GM21423 (cell line): ENCODE measurements around the gene C1orf94.

Source experiments
- ATAC-seq: cut with Tn5 transposase; IDR thresholded peaks from one replicate; pipeline ENCODE4 v1.9.1; 2021; ENCODE audit warnings: mild to moderate bottlenecking, moderate library complexity; ENCODE audit not compliant: unreplicated experiment

Gene C1orf94, protein sequence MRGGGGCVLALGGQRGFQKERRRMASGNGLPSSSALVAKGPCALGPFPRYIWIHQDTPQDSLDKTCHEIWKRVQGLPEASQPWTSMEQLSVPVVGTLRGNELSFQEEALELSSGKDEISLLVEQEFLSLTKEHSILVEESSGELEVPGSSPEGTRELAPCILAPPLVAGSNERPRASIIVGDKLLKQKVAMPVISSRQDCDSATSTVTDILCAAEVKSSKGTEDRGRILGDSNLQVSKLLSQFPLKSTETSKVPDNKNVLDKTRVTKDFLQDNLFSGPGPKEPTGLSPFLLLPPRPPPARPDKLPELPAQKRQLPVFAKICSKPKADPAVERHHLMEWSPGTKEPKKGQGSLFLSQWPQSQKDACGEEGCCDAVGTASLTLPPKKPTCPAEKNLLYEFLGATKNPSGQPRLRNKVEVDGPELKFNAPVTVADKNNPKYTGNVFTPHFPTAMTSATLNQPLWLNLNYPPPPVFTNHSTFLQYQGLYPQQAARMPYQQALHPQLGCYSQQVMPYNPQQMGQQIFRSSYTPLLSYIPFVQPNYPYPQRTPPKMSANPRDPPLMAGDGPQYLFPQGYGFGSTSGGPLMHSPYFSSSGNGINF

GRCh38 chr1:34176830-34177603 is at the start of gene C1orf94:
Gene C1orf94 (plus strand): TSS chr1:34176907. CDS start chr1:34177790, 883 bp downstream.
- no peak for ATAC-seq

DNA sequence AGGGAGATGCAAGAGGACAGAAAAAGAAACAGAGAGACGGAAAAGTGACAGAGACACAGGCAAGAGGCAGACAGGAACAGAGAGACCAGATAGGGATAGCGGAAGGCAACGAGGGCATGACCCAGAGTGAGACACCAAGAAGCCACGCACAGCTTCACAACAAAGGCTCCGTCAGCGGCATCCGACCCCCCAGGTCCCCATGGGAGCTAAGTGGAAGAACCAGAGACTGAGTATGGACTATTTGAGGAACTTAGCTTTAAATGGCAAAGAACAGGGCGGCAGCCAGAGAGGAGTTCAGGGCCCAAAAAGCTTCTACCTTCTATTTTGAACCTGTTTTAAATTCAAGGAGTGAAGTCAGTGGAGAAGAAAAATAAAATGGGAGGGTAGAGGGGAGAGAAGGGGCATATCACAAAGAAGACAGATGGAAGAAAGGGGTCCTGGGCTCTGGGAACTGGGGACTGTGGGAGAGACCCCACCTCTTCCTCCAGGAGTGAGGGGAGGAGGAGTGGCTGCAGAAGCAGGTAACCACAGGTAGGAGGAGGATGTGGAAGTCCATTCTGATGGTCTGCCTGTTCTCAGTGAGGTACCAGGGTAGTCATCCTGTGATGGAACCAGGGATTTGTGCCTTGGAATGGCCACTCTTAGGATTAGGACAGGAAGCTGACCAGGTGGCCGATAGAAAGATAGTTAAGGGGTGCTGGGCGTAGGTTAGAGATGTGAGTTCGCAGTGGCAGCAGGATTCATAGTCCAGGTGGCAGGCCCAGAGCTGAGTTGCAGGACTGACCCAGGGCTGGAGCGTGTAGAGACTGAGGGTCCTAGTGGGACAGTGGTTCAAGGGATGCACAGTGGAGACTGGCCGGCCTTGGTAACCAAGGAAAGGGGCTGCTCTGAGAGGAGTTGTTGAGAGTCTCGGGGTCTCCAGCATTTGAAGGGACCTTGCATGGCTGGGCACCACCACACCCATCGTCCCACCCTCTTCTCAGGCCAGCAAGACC is 49.4 kb upstream of the C1orf94 start:
- no peak for ATAC-seq

- ATAC-seq = no peak
Observed at GRCh38 chr1:34128186-34128889, 48.4 kb upstream of the C1orf94 start.

DNA sequence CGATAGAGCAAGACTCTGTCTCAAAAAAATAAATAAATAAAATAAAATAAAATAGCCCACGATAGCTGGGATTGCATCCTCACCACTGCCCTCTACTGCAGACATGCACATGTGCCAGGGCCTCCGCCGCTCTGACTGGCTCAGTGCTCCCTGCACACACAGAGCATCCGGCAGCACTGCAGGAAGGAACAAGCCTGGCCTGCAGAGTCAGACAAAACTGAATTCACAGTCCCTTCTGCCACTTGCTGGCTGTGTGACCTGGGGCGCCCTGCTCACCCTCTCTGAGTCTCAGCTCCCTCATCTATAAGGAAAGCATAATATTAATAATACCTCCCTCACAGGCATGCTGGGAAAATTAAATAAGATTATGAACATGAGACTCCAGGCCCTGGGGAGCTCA is 47.1 kb upstream of the C1orf94 start:
- no peak for ATAC-seq

GRCh38 chr1:34130306-34130705 is 46.4 kb upstream of the C1orf94 start:
- ATAC-seq = no peak

GRCh38 chr1:34131396-34132160 is 45.1 kb upstream of the C1orf94 start:
- ATAC-seq = no peak

- ATAC-seq = no peak
Observed at GRCh38 chr1:34132161-34132420, 44.6 kb upstream of the C1orf94 start.

GRCh38 chr1:34137411-34137810 is 39.3 kb upstream of the C1orf94 start:
- ATAC-seq = no peak

GRCh38 chr1:34140011-34140676 is 36.6 kb upstream of the C1orf94 start:
- ATAC-seq = no peak

GRCh38 chr1:34143975-34144374 is 32.7 kb upstream of the C1orf94 start:
- ATAC-seq = no peak

- no peak for ATAC-seq
Observed at GRCh38 chr1:34144766-34145165, 31.9 kb upstream of the C1orf94 start.

DNA sequence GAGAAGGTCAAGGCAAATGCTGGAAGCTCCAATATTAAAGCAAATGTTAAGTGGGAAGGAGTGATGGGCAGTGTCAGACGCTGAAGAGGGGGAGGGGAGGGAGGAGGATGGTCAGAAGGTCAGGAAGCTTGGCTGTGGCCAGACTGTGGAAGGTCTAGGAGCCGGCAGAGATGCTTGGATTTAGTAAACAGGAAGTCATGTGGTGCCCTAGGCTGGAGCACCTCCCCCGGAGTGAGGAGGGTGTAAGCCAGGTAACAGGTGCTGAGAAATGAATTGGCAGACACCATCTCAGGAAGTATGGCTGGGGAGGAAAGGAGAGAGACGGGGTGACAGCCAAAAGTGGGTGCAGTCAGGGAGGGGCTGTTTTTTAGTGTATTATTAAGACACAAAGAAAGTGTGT is 29.4 kb upstream of the C1orf94 start:
- ATAC-seq = no peak

DNA sequence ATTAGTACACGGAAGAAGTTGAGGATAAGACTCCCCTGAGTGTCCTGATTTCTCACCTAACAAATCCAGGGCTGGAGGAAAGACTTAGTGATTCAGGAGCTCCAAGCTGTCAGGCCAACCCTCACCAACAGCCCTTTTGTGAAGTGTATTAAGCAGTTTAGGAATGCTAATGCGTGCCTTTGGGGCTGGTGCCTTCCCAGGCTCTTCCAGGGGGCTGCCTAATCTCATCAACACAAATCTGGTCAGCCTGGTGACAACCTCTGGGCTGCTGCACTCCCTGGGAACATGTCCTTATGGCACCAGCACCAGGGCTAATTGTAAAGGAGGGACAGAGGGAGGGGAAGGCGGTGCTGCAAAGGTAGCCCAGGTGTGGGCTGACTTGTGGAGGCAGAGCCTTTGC is 27.2 kb upstream of the C1orf94 start:
- no peak for ATAC-seq

GRCh38 chr1:34153246-34153645 is 23.5 kb upstream of the C1orf94 start:
- no peak for ATAC-seq

- ATAC-seq = no peak
Observed at GRCh38 chr1:34155860-34156259, 20.8 kb upstream of the C1orf94 start.

DNA sequence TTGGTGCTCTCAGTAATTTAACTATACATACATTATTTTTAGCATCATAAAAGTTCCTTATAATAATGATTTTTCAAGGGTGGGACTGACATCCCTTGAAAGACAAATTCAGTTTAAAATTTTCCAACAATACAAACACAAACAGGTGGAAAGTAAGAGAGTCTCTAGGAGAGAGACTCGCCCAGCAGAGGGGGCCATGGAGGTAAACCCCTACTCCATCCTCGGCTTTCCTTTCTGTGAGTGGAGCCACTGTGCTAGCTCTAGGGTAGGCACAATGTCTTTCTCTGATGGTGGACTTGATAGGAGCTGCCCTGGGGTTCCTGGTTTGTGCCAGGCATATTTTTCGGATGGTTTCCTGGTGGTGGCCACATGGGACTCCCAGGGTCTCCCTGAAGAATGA is 20.0 kb upstream of the C1orf94 start:
- ATAC-seq = no peak

- ATAC-seq = peak; percentile 56
Observed at GRCh38 chr1:34162852-34163766, 13.6 kb upstream of the C1orf94 start.
